ENCODE results near the gene CA5B. TPM values are rescaled to one million over a fixed set of nuclear protein-coding genes. Genes with fewer than 3 reads are reported as not detected.

Gene CA5B
- total RNA-seq, 1 donor from 2014 or later: 13.5 TPM

DNA sequence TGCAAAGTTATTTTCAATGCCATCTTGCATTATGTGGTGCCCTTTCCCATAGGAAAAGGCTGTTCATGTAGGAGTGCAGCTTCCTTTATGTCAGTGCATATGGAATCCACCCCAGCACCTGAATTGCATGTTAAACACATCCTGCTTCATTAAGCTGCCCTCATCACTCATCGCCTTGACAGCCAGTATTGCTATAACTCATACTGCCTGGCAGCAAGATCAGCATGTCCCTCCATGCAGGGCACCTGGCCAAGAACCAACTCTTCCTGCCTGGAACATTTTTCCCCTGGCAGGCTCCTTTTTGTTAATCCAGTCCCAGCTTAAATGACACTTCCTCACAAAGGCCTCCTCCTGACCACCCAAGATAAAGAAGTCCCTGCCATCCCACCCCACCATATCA, 23.5 kb upstream of the CA5B start:
- Histone ChIP-seq H3K36me3 (no peaks in the 10 kb centered on the region), H3K27ac (no peak overlapping the region), H3K9me3 (no peaks in the 10 kb centered on the region), H3K4me1 (no peaks in the 10 kb centered on the region), H3K4me3 (no peak overlapping the region), H3K27me3 (no peaks in the 10 kb centered on the region)
- intact Hi-C loops (cut with DNase I): no loop called here
- DNase-seq (ENCODE audit: low spot score in 2 of 2): no peak
- TF ChIP-seq, protein P1, sequence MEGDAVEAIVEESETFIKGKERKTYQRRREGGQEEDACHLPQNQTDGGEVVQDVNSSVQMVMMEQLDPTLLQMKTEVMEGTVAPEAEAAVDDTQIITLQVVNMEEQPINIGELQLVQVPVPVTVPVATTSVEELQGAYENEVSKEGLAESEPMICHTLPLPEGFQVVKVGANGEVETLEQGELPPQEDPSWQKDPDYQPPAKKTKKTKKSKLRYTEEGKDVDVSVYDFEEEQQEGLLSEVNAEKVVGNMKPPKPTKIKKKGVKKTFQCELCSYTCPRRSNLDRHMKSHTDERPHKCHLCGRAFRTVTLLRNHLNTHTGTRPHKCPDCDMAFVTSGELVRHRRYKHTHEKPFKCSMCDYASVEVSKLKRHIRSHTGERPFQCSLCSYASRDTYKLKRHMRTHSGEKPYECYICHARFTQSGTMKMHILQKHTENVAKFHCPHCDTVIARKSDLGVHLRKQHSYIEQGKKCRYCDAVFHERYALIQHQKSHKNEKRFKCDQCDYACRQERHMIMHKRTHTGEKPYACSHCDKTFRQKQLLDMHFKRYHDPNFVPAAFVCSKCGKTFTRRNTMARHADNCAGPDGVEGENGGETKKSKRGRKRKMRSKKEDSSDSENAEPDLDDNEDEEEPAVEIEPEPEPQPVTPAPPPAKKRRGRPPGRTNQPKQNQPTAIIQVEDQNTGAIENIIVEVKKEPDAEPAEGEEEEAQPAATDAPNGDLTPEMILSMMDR (IDR thresholded peaks at IDR 0.05): no peak

DNA sequence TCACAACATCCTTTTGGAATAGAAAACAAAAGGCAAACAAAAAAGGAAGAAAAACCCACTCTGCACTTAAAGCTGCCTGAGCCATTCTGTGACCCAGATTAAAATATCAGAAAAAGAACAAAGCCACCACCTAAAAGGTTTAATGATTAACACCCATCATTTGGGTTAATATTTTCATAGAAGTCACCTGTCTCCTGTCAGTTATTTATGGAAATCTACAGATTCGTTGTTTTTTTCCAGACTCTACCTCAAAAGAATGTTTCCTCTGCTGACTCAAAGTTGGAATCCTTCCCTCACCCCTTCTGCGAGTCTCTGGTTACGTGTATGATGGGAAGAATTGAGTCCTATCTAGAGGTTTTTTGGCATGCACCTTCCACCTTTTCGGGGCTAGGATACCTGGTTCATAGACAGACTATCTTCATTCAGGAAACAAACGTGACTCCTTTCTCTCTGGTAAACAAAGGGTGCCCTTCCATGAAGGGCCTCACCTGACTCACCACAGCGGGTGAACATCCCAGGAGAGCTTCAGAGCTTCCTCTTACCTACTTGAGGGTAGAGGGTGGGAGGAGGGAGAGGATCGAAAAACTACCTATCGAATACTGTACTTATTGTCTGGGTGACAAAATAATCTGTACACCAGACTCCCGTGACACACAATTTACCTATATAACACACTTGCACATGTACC, 19.6 kb upstream of the CA5B start:
- intact Hi-C loops (cut with DNase I): no loop called here
- H3K27ac ChIP-seq: no peak overlapping the region
- H3K36me3 ChIP-seq: no peaks in the 10 kb centered on the region
- no peaks in the 10 kb centered on the region for H3K9me3 ChIP-seq
- no peak for DNase-seq (ENCODE audit: low spot score in 2 of 2)
- no peaks in the 10 kb centered on the region for H3K27me3 ChIP-seq
- no peak overlapping the region for H3K4me3 ChIP-seq
- H3K4me1 ChIP-seq: no peaks in the 10 kb centered on the region
- TF ChIP-seq, protein P1 (IDR thresholded peaks at IDR 0.05): no peak

- H3K9me3 ChIP-seq: no peaks in the 10 kb centered on the region
- TF ChIP-seq, protein P1 (IDR thresholded peaks at IDR 0.05): no peak
- H3K36me3 ChIP-seq: no peaks in the 10 kb centered on the region
- H3K4me3 ChIP-seq: no peak overlapping the region
- H3K27ac ChIP-seq: no peak overlapping the region
- intact Hi-C loops (cut with DNase I): no loop called here
- DNase-seq (ENCODE audit: low spot score in 2 of 2): no peak
- H3K27me3 ChIP-seq: no peaks in the 10 kb centered on the region
- no peaks in the 10 kb centered on the region for H3K4me1 ChIP-seq
Measured at GRCh38 chrX:15719324-15719968, 18.6 kb upstream of the CA5B start.

DNA sequence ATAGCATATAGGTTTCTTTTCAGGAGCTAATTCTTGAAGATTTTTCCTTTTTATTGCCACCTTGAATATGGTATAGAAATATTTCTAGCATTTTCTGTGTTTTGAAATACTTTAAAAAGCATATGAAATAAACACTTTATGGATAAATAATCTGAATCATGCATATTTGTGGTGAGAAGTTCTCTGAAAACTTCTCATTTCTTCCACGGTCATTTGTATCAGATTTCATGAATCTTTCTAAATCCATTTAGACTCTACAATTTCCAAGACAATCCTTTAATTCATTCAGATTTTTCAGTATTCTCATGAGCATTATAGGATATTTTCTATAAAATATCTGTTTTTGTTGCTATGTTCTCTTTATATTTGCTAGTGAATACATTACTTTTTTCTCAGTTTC, 16.2 kb upstream of the CA5B start:
- Histone ChIP-seq H3K36me3 (no peaks in the 10 kb centered on the region), H3K27me3 (no peaks in the 10 kb centered on the region), H3K27ac (no peak overlapping the region), H3K4me3 (no peak overlapping the region), H3K9me3 (no peaks in the 10 kb centered on the region), H3K4me1 (no peaks in the 10 kb centered on the region)
- TF ChIP-seq, protein P1 (IDR thresholded peaks at IDR 0.05): no peak
- DNase-seq (ENCODE audit: low spot score in 2 of 2): no peak
- intact Hi-C loops (cut with DNase I): no loop called here

- no peak for DNase-seq (ENCODE audit: low spot score in 2 of 2)
- H3K27ac ChIP-seq: no peak overlapping the region
- H3K9me3 ChIP-seq: peaks cover 0 to 5% of the 10 kb centered on the region in 2 donors
- no peak overlapping the region for H3K4me3 ChIP-seq
- intact Hi-C loops (cut with DNase I): no loop called here
- H3K36me3 ChIP-seq: no peaks in the 10 kb centered on the region
- TF ChIP-seq, protein P1 (IDR thresholded peaks at IDR 0.05): no peak
- H3K27me3 ChIP-seq: no peaks in the 10 kb centered on the region
- H3K4me1 ChIP-seq: no peaks in the 10 kb centered on the region
Measured at GRCh38 chrX:15723887-15724517, 14.1 kb upstream of the CA5B start.
